HEK293T (cell line): ENCODE measurements around the gene ASIC4.

Experiments used
- BHLHE40 ChIP-seq: fragments of 450-650 bp; IDR thresholded peaks from 2 replicates; pipeline ENCODE4 v1.6.1; 2016; ENCODE audit warnings: mild to moderate bottlenecking, moderate library complexity, borderline replicate concordance
- ELF4 ChIP-seq: fragments of 450-650 bp; IDR thresholded peaks from 2 replicates; pipeline ENCODE4 v1.6.1; 2017; ENCODE audit warnings: antibody characterized with exemption
- FOXA1 ChIP-seq: fragments of 450-650 bp; IDR thresholded peaks from 2 replicates; pipeline ENCODE4 v1.6.1; 2016; ENCODE audit warnings: mild to moderate bottlenecking
- FOXK2 ChIP-seq: fragments of 450-650 bp; IDR thresholded peaks from 2 replicates; pipeline ENCODE4 v1.6.1; 2016; ENCODE audit warnings: mild to moderate bottlenecking
- FOXM1 ChIP-seq: fragments of 450-650 bp; IDR thresholded peaks from 2 replicates; pipeline ENCODE4 v1.6.1; 2017; ENCODE audit warnings: mild to moderate bottlenecking, borderline replicate concordance
- L3MBTL2 ChIP-seq: fragments of 450-650 bp; conservative IDR thresholded peaks from 2 replicates; pipeline ENCODE4 v1.6.1; 2016; ENCODE audit warnings: mild to moderate bottlenecking
- LEF1 ChIP-seq: fragments of 450-650 bp; IDR thresholded peaks from 2 replicates; pipeline ENCODE4 v1.6.1; 2017; ENCODE audit warnings: mild to moderate bottlenecking, borderline replicate concordance
- SP1 ChIP-seq: fragments of 450-650 bp; IDR thresholded peaks from 2 replicates; pipeline ENCODE4 v1.6.1; 2017
- SUZ12 ChIP-seq: fragments of 450-650 bp; IDR thresholded peaks from 2 replicates; pipeline ENCODE4 v1.6.1; 2016; ENCODE audit warnings: mild to moderate bottlenecking
- ZNF384 ChIP-seq: fragments of 450-650 bp; IDR thresholded peaks from 2 replicates; pipeline ENCODE4 v1.6.1; 2016

DNA sequence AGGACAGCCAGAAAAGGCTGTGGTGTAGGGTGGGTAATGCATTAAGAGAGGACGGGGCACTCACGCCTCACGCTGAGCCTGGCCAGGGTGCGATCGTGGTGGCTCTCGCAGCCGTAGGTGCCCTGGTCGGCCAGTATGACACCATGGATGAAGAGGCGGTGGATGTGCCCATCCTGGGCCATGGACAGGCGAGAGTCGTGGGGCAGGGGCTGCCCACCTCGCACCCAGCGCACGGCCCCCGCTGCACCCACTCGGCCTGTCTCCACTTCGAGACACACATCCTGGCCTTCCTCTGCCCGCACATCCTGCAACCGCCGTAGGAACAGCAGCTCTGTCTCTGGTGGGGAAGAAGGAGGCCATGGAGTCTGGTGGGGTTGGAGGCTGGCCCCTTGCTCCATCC is 41.7 kb downstream of the ASIC4 start:
- TF ChIP-seq BHLHE40 (no peak), FOXK2 (no peak), ELF4 (no peak), ZNF384 (no peak), SP1 (no peak), FOXM1 (no peak), LEF1 (no peak), SUZ12 (no peak), L3MBTL2 (no peak), FOXA1 (no peak)
